ENCODE measurements around the gene SLC25A28. TPM values are rescaled to one million over a fixed set of nuclear protein-coding genes. Genes with fewer than 3 reads are reported as not detected.

The SLC25A28 gene
- total and polyA plus RNA-seq, 2 donors from 2014 or later: 43.0 to 57.1 TPM

GRCh38 chr10:99654390-99655175 lies 34.3 kb upstream of the SLC25A28 start:
- H3K27me3 ChIP-seq (ENCODE audit: control insufficient read depth, insufficient read depth, low read length): no peaks in the 10 kb centered on the region
- intact Hi-C loops (cut with DNase I): no loop called here
- H3K9me3 ChIP-seq (ENCODE audit: control insufficient read depth in 2 of 3, insufficient read depth in 1 of 3, low read length in 3 of 3): no peaks in the 10 kb centered on the region
- H3K36me3 ChIP-seq (ENCODE audit: control insufficient read depth in 2 of 3, insufficient read depth in 3 of 3, low read length in 3 of 3): no peaks in the 10 kb centered on the region
- no peak overlapping the region for H3K4me3 ChIP-seq (ENCODE audit: low read length in 3 of 3)
- FAIRE-seq (no peak), DNase-seq (no peak)
- no peak for TF ChIP-seq CTCF (IDR thresholded peaks at IDR 0.05; ENCODE audit: borderline replicate concordance, extremely low read depth, insufficient read depth)
- no peak overlapping the region for H3K9ac ChIP-seq (ENCODE audit: low read length in 3 of 3)
- H3K27ac ChIP-seq (ENCODE audit: low read depth in 2 of 2, low read length in 2 of 2): no peak overlapping the region
- peaks cover 0 to 5% (median 0%) of the 10 kb centered on the region in 3 donors for H3K4me1 ChIP-seq (ENCODE audit: control insufficient read depth in 2 of 3, insufficient read depth in 2 of 3, low read depth in 1 of 3, low read length in 3 of 3)

GRCh38 chr10:99652800-99653390 lies 32.7 kb upstream of the SLC25A28 start:
- Histone ChIP-seq H3K9me3 (ENCODE audit: control insufficient read depth in 2 of 3, insufficient read depth in 1 of 3, low read length in 3 of 3) (no peaks in the 10 kb centered on the region), H3K9ac (ENCODE audit: low read length in 3 of 3) (no peak overlapping the region), H3K4me3 (ENCODE audit: low read length in 3 of 3) (no peak overlapping the region), H3K36me3 (ENCODE audit: control insufficient read depth in 2 of 3, insufficient read depth in 3 of 3, low read length in 3 of 3) (no peaks in the 10 kb centered on the region), H3K27me3 (ENCODE audit: control insufficient read depth, insufficient read depth, low read length) (no peaks in the 10 kb centered on the region), H3K27ac (ENCODE audit: low read depth in 2 of 2, low read length in 2 of 2) (no peak overlapping the region), H3K4me1 (ENCODE audit: control insufficient read depth in 2 of 3, insufficient read depth in 2 of 3, low read depth in 1 of 3, low read length in 3 of 3) (no peaks in the 10 kb centered on the region)
- TF ChIP-seq CTCF (IDR thresholded peaks at IDR 0.05; ENCODE audit: borderline replicate concordance, extremely low read depth, insufficient read depth): no peak
- DNase-seq: no peak
- intact Hi-C loops (cut with DNase I): no loop called here
- FAIRE-seq: no peak

GRCh38 chr10:99648717-99649116 lies 28.5 kb upstream of the SLC25A28 start:
- FAIRE-seq: no peak
- Histone ChIP-seq H3K27ac (ENCODE audit: low read depth in 2 of 2, low read length in 2 of 2) (no peak overlapping the region), H3K36me3 (ENCODE audit: control insufficient read depth in 2 of 3, insufficient read depth in 3 of 3, low read length in 3 of 3) (no peaks in the 10 kb centered on the region), H3K4me1 (ENCODE audit: control insufficient read depth in 2 of 3, insufficient read depth in 2 of 3, low read depth in 1 of 3, low read length in 3 of 3) (no peaks in the 10 kb centered on the region), H3K27me3 (ENCODE audit: control insufficient read depth, insufficient read depth, low read length) (no peaks in the 10 kb centered on the region), H3K9me3 (ENCODE audit: control insufficient read depth in 2 of 3, insufficient read depth in 1 of 3, low read length in 3 of 3) (no peaks in the 10 kb centered on the region), H3K9ac (ENCODE audit: low read length in 3 of 3) (no peak overlapping the region), H3K4me3 (ENCODE audit: low read length in 3 of 3) (no peak overlapping the region)
- no peak for TF ChIP-seq CTCF (IDR thresholded peaks at IDR 0.05; ENCODE audit: borderline replicate concordance, extremely low read depth, insufficient read depth)
- intact Hi-C loops (cut with DNase I): no loop called here
- no peak for DNase-seq

Measured in kidney (tissue), 14 donors.